BLaER1 treated with 17β-estradiol and CSF1 and Interleukin-3, amounts not matched to agents 10 nM and 100 nM (cell line): ENCODE results near the gene ETV6.
A peak's percentile ranks its signal among the peaks of the same experiment; 100 is the strongest.

Experiments used
- H3K27ac ChIP-seq, 11 experiments: shearing (Covaris generic); formaldehyde crosslinking; 2 replicates each; pipeline ENCODE4 v1.8.1; 2022
- H3K27me3 ChIP-seq, 11 experiments: shearing (Covaris generic); formaldehyde crosslinking; 2 replicates each; pipeline ENCODE4 v1.8.1; 2022
- H3K36me3 ChIP-seq, 11 experiments: shearing (Covaris generic); formaldehyde crosslinking; 2 replicates each; pipeline ENCODE4 v1.8.1; 2022
- H3K4me1 ChIP-seq, 10 experiments: shearing (Covaris generic); formaldehyde crosslinking; 2 replicates each; pipeline ENCODE4 v1.8.1; 2022
- H3K4me2 ChIP-seq, 11 experiments: shearing (Covaris generic); formaldehyde crosslinking; 2 replicates each; pipeline ENCODE4 v1.8.1; 2022
- H3K4me3 ChIP-seq, 10 experiments: shearing (Covaris generic); formaldehyde crosslinking; 2 replicates each; pipeline ENCODE4 v1.8.1; 2022
- H3K9ac ChIP-seq, 11 experiments: shearing (Covaris generic); formaldehyde crosslinking; 2 replicates each; pipeline ENCODE4 v1.8.1; 2022
- H3K9me3 ChIP-seq, 11 experiments: shearing (Covaris generic); formaldehyde crosslinking; replicated peaks in 1 of 11; 2 replicates each; pipeline ENCODE4 v1.8.1; 2022
- H4K20me1 ChIP-seq, 11 experiments: shearing (Covaris generic); formaldehyde crosslinking; 2 replicates each; pipeline ENCODE4 v1.8.1; 2022
- Cebpa-rat ChIP-seq, 11 experiments: shearing (Covaris generic); IDR thresholded peaks; 2 replicates each; pipeline ENCODE4 v1.8.1; 2022

ETV6 gene

GRCh38 chr12:11872055-11872454 lies 222.6 kb downstream of the ETV6 start:
- Histone ChIP-seq H3K4me3 (no peak overlapping the region), H3K9me3 (peaks cover 0 to 9% (median under 1%) of the 10 kb centered on the region in 11 experiments; a peak in 10 of 22 replicates), H3K27me3 (no peaks in the 10 kb centered on the region), H4K20me1 (peaks cover 0 to 48% (median 5%) of the 10 kb centered on the region in 11 experiments; a peak in 8 of 22 replicates), H3K36me3 (peaks cover 61 to 83% (median 72%) of the 10 kb centered on the region in 11 experiments), H3K4me2 (no peak overlapping the region), H3K4me1 (peaks cover 21 to 27% (median 22%) of the 10 kb centered on the region in 10 experiments), H3K9ac (no peak overlapping the region), H3K27ac (0 out of 22 replicates have a peak overlapping the region, but pooled peaks of 1 of the 11 experiments have one; percentile 29)
- no peak for TF ChIP-seq Cebpa-rat (IDR thresholded peaks at IDR 0.05)

- Histone ChIP-seq H3K36me3 (peaks cover 40 to 83% (median 67%) of the 10 kb centered on the region in 11 experiments), H3K27ac (peak overlapping the region in 7 of 11 experiments; percentile 38 to 63 (median 53); a peak in 7 of 22 replicates), H3K9ac (no peak overlapping the region), H3K9me3 (peaks cover 0 to 9% (median 0%) of the 10 kb centered on the region in 11 experiments; a peak in 2 of 22 replicates), H3K27me3 (no peaks in the 10 kb centered on the region), H4K20me1 (peaks cover 0 to 68% (median 19%) of the 10 kb centered on the region in 11 experiments; a peak in 13 of 22 replicates), H3K4me3 (no peak overlapping the region), H3K4me2 (peak overlapping the region; percentile 51 to 77 (median 66)), H3K4me1 (peaks cover 37 to 61% (median 39%) of the 10 kb centered on the region in 10 experiments)
- TF ChIP-seq Cebpa-rat (IDR thresholded peaks at IDR 0.05): no peak
These were observed 226.0 kb downstream of the ETV6 start for GRCh38 chr12:11875414-11875935.

GRCh38 chr12:11876307-11876706 lies 226.8 kb downstream of the ETV6 start:
- Histone ChIP-seq H3K9ac (peak overlapping the region in 7 of 11 experiments; percentile 1 to 47 (median 17); a peak in 10 of 22 replicates), H3K9me3 (peaks cover 0 to 9% (median 0%) of the 10 kb centered on the region in 11 experiments; a peak in 2 of 22 replicates), H4K20me1 (peaks cover 0 to 60% (median 19%) of the 10 kb centered on the region in 11 experiments; a peak in 13 of 22 replicates), H3K27ac (peak overlapping the region in 10 of 11 experiments; percentile 3 to 63 (median 48); a peak in 17 of 22 replicates), H3K4me2 (peak overlapping the region; percentile 51 to 77 (median 66)), H3K27me3 (no peaks in the 10 kb centered on the region), H3K4me1 (peaks cover 37 to 69% (median 39%) of the 10 kb centered on the region in 10 experiments), H3K4me3 (no peak overlapping the region), H3K36me3 (peaks cover 40 to 83% (median 67%) of the 10 kb centered on the region in 11 experiments)
- TF ChIP-seq Cebpa-rat (IDR thresholded peaks at IDR 0.05): no peak

GRCh38 chr12:11877102-11877826 lies 227.8 kb downstream of the ETV6 start:
- H3K9me3 ChIP-seq: peaks cover 0 to 5% (median 0%) of the 10 kb centered on the region in 11 experiments; a peak in 2 of 22 replicates
- peaks cover 38 to 83% (median 67%) of the 10 kb centered on the region in 11 experiments for H3K36me3 ChIP-seq
- peaks cover 37 to 76% (median 40%) of the 10 kb centered on the region in 10 experiments for H3K4me1 ChIP-seq
- H3K9ac ChIP-seq: peak overlapping the region in 6 of 11 experiments; percentile 1 to 47 (median 24); a peak in 5 of 22 replicates
- peak overlapping the region in 8 of 11 experiments; percentile 3 to 63 (median 53); a peak in 14 of 22 replicates for H3K27ac ChIP-seq
- H3K27me3 ChIP-seq: no peaks in the 10 kb centered on the region
- no peak overlapping the region for H3K4me3 ChIP-seq
- no peak for TF ChIP-seq Cebpa-rat (IDR thresholded peaks at IDR 0.05)
- peaks cover 0 to 50% (median 17%) of the 10 kb centered on the region in 11 experiments; a peak in 13 of 22 replicates for H4K20me1 ChIP-seq
- peak overlapping the region; percentile 51 to 77 (median 66) for H3K4me2 ChIP-seq

GRCh38 chr12:11877869-11878780 lies 228.7 kb downstream of the ETV6 start:
- no peak for TF ChIP-seq Cebpa-rat (IDR thresholded peaks at IDR 0.05)
- H3K9ac ChIP-seq: peak overlapping the region in 2 of 11 experiments; percentile 18 to 47; a peak in 1 of 22 replicates
- peaks cover 36 to 76% (median 39%) of the 10 kb centered on the region in 10 experiments for H3K4me1 ChIP-seq
- H3K9me3 ChIP-seq: peaks cover 0 to 5% (median 0%) of the 10 kb centered on the region in 11 experiments; a peak in 2 of 22 replicates
- no peaks in the 10 kb centered on the region for H3K27me3 ChIP-seq
- peaks cover 0 to 49% (median 19%) of the 10 kb centered on the region in 11 experiments; a peak in 13 of 22 replicates for H4K20me1 ChIP-seq
- H3K36me3 ChIP-seq: peaks cover 36 to 83% (median 67%) of the 10 kb centered on the region in 11 experiments
- H3K4me2 ChIP-seq: peak overlapping the region; percentile 51 to 77 (median 66)
- no peak overlapping the region for H3K4me3 ChIP-seq
- peak overlapping the region in 2 of 11 experiments; percentile 2 to 30; a peak in 4 of 22 replicates for H3K27ac ChIP-seq

GRCh38 chr12:11879306-11879705 lies 229.8 kb downstream of the ETV6 start:
- peaks cover 47 to 93% (median 77%) of the 10 kb centered on the region in 11 experiments for H3K36me3 ChIP-seq
- H3K4me2 ChIP-seq: no peak overlapping the region; a peak in 1 of 22 replicates

GRCh38 chr12:11880381-11880780 lies 230.9 kb downstream of the ETV6 start:
- Histone ChIP-seq H3K9ac (no peak overlapping the region), H3K9me3 (peaks cover 0 to 5% (median 0%) of the 10 kb centered on the region in 11 experiments; a peak in 2 of 22 replicates), H3K27ac (no peak overlapping the region), H4K20me1 (peaks cover 0 to 49% (median 20%) of the 10 kb centered on the region in 11 experiments; a peak in 13 of 22 replicates), H3K4me3 (no peak overlapping the region), H3K4me1 (peaks cover 33 to 92% (median 47%) of the 10 kb centered on the region in 10 experiments), H3K27me3 (no peaks in the 10 kb centered on the region), H3K36me3 (peaks cover 58 to 100% (median 87%) of the 10 kb centered on the region in 11 experiments), H3K4me2 (peak overlapping the region in 1 of 11 experiments; percentile 5; a peak in 1 of 22 replicates)
- TF ChIP-seq Cebpa-rat (IDR thresholded peaks at IDR 0.05): no peak

More at GRCh38 chr12:11879306-11879705, 229.8 kb downstream of the ETV6 start:
- Histone ChIP-seq H4K20me1 (peaks cover 0 to 50% (median 19%) of the 10 kb centered on the region in 11 experiments; a peak in 13 of 22 replicates), H3K4me1 (peaks cover 37 to 87% (median 45%) of the 10 kb centered on the region in 10 experiments), H3K4me3 (no peak overlapping the region), H3K9ac (no peak overlapping the region), H3K9me3 (peaks cover 0 to 5% (median 0%) of the 10 kb centered on the region in 11 experiments; a peak in 2 of 22 replicates), H3K27me3 (no peaks in the 10 kb centered on the region), H3K27ac (no peak overlapping the region)
- no peak for TF ChIP-seq Cebpa-rat (IDR thresholded peaks at IDR 0.05)

- Histone ChIP-seq H3K4me3 (no peak overlapping the region), H3K27ac (no peak overlapping the region; a peak in 1 of 22 replicates), H3K36me3 (peaks cover 73 to 100% (median 95%) of the 10 kb centered on the region in 11 experiments), H3K27me3 (no peaks in the 10 kb centered on the region), H3K9ac (no peak overlapping the region), H3K4me1 (peaks cover 19 to 92% (median 32%) of the 10 kb centered on the region in 10 experiments), H3K4me2 (no peak overlapping the region), H3K9me3 (peaks cover 0 to 5% (median 0%) of the 10 kb centered on the region in 11 experiments; a peak in 3 of 22 replicates), H4K20me1 (peaks cover 0 to 41% (median 19%) of the 10 kb centered on the region in 11 experiments; a peak in 13 of 22 replicates)
- no peak for TF ChIP-seq Cebpa-rat (IDR thresholded peaks at IDR 0.05)
These were observed 232.4 kb downstream of the ETV6 start for GRCh38 chr12:11881835-11882234.
